ENCODE measurements around the gene HOXB5.

Gene HOXB5

DNA sequence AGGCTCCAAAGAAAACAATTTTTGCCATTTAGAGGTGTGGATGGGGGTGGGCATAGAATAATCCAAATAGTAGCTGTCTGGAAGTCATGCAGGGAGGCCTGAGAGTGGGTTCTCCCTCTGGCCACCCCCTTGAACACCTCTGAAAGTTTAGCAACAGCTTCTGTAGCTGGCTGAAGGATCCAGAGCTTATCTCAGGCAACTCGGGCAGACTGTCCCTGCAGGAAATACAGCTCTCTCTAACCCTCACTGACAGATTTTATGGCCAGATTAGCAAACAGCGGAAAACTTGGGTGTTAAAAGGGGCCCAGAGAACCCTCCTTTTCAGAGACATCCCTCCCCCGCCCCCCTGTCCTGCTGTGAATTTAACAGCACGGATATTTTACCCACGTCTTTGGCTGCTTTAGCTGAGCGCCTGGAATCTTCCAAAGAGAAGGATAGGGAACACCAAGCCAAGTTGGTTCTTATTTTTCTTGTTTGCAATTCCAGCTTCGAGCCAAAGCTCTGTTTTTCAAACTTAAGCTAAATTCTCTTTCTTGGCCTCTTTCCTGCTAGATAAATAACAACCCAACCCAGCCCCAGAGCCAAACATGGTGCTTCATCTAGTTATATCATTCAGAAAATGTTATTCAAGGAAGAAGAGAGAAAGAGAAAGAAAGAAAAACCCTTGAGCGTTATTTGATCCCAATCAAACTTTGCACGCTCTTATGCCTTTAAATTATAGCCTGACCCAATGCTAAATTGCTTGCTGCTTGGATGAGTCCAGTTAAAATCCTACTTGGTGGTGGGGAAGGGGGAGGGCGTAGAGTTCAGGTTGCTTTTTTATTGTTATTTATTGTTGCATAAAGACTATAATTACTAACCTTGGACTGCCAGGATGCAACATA, 46.4 kb downstream of the HOXB5 start:
- DNase-seq (ENCODE audit: low read depth): no peak

DNA sequence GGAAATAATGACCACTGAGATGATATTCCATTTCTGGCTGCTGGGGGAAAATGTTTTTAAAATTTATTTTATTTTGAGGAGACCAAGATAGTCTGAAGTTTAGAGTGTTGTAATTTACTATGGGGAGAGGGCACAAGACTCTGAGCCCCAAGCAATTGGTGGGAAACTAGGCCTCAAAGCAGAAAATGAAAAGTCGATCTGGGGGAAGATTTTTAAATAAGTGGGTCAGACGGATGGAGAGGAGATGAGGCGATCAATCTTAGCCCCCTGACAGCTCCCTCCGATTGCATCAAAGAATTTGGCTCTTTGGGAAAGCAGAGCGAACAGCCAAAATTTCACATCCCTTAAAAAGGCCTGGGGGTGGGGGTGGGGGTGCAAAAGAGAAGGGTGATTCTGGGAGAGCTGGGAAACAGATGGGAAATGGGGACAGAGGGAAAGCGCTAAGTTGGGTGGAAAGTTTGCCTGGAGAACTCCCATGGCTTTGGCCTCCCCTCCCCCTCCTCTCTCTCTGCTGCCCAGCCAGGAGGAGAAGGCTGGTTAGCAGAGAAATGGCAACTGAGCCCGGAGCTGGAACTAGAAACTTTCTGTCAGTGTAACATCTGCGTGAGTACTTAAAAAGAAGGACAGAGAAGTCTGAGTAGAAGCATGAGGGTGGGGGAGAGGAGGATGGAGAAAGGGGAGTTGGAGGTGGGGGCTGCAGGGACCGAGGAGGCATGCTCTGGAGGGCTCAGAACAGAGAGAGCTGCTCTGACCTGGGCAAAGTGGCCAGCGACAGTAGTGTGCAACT, 47.2 kb downstream of the HOXB5 start:
- no peak for DNase-seq (ENCODE audit: low read depth)

DNA sequence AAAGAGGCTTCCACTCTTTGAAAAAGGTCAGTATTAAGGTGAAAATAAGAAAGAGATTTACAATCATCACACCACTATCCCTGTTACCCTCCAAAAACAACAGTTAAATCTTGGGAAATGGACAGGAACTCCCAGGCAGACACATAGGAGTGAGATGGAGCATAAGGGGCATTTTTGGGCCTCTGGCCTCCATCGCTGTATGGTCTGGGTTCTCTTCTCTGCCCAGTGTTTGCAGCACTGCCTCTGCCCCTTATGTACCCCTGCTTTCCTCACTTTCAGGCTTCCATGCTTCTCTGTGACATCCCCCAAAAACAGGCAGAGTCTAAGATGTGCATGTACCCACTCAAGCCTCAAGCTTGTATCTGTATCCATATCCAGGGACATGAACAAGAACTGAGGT, 48.0 kb downstream of the HOXB5 start:
- DNase-seq (ENCODE audit: low read depth): no peak

- DNase-seq (ENCODE audit: low read depth): no peak
Observed at GRCh38 chr17:48545022-48545375, 48.6 kb downstream of the HOXB5 start, which contains the start of gene HOXB2. Gene HOXB2, minus strand, starts transcription at chr17:48545109. Its CDS starts 198 bp downstream, at chr17:48544911.

DNA sequence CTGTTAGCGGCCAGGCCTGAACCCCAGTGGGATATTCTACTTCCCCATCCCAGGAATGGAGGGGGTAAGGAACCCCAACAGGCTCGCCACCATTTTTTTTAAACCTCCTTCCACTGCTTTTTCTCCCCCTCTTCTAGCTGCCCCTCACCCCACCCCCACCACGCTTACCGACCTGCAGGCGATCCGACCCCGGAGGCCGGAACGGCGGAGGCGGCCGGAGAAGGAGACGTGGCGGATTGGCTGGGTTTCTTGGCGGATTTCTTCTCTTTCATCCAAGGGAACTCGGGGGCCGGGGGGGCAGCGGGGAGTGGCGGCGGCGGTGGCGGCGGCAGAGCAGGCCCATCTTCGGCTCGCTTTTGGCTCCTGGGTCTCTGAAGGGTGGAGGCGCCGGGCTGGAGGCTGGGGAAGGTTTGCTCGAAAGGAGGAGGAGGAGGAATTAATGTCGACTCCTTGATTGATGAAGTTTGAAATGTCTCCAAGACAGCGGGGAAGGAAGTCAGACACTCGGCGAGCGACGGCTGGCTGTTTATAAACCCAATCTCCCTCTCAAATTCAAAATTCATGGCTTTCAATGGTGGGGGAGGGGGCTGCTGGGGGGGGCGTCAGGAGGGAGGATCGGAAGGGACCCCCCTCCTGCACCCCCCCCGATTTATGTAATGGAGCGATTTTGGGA, 49.1 kb downstream of the HOXB5 start:
- no peak for DNase-seq (ENCODE audit: low read depth)

DNA sequence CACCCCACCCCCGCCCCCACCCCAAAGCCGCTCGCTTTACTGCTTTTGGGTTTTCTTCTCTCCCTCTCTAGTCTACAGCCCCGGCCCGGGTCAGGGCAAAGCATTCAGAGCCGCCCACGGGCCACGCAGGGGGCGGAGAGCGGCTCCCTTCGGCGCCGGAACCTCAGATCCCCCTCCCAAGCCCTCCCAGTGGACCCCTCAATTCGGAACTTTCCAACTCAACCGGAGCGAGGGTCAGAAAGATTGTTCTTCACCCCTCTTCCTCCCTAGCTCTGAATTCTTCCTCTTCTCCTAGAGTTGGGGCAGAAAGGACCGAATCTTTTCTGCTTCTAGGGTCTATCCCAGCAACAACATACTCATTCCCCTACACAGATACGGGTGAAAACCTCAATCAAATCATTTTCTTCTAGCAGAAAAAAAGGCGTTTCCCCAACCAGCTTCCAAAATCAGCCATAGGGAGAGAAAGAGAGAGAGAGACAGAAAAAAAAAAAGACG, 49.7 kb downstream of the HOXB5 start:
- DNase-seq (ENCODE audit: low read depth): no peak

- DNase-seq (ENCODE audit: low read depth): peak; percentile 40
Observed at GRCh38 chr17:48543107-48543853, 50.3 kb downstream of the HOXB5 start.

DNA sequence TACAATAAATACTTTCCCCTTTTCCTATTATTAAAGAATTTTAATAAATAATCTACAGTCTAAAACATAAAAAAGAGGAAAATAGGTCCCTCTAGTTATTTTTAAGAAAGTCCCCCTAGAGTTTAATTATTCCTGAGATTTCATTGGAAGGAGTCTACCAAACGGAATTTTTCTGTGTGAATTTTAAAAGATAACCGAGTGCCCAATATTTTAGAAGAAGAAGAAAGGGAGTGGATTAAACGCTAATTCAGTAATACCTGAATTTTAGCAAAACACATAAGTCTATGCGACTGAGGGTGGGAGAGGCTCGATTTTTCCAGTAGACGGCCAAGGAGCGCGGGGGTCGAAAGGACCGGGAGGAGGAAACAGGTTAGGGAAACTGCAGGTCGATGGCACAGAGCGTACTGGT, 50.9 kb downstream of the HOXB5 start:
- no peak for DNase-seq (ENCODE audit: low read depth)

DNA sequence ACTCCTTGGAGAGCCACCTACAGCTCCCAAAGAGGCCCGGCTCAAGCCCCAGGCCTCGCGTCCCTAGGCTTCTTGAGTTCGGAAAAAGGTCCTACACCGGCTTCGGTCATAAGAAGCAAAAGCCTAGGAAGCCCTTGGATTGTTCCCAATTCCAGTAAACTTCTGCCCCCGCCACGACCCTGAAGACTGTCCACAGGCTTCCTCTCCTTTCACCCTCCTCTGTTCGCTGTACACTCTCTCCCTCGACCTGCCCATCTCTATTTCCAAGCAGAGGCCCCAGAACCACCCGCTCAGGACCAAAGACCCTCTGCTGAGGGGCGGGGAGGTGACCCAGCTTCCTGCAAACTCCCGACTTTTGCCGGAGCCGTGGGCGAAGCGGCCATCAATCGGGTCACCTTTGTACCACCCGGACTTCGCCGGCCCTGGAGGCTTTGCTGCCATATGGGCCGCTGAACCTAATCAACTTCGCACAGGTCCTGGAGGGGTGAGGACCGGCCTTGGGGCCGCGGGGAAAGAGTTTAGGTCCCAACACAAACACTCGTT, 51.4 kb downstream of the HOXB5 start:
- DNase-seq (ENCODE audit: low read depth): no peak

GRCh38 chr17:48541577-48542113, 51.9 kb downstream of the HOXB5 start:
- no peak for DNase-seq (ENCODE audit: low read depth)

Data from activated gamma-delta T cell treated with anti-CD3 and anti-CD28 coated beads, Interleukin-2, amount 50 U/mL, for 16 hours (primary cell).